Esophagus squamous epithelium (tissue), 5 donors: ENCODE data around the gene PTPRJ. TPM values are rescaled to one million over a fixed set of nuclear protein-coding genes. Genes with fewer than 3 reads are reported as not detected.

Source experiments
- DNase-seq: peaks from one replicate; lab custom pipeline; 2025; lab: John Stamatoyannopoulos, UW
- H3K27ac ChIP-seq, 4 donors: fragments of 200-600 bp; sonication (generic); one replicate each; pipeline ENCODE4 v1.5.1; 2016 to 2019; ENCODE audit warnings: mild to moderate bottlenecking in 1 of 4
- H3K27me3 ChIP-seq, 4 donors: fragments of 200-600 bp; sonication (generic); 1 replicate in 3 of 4; 2 replicates in 1 of 4; pipeline versions ENCODE4 v1.5.1 to v1.6.0; 2017 to 2021; ENCODE audit warnings: antibody characterized with exemption in 1 of 4
- H3K36me3 ChIP-seq, 3 donors: fragments of 200-600 bp; sonication (generic); one replicate each; pipeline ENCODE4 v1.5.1; 2016 to 2019
- H3K4me1 ChIP-seq, 3 donors: fragments of 200-600 bp; sonication (generic); one replicate each; pipeline ENCODE4 v1.5.1; 2017 to 2019
- H3K4me3 ChIP-seq, 4 donors: fragments of 200-600 bp; sonication (generic); 1 replicate in 3 of 4; 2 replicates in 1 of 4; pipeline ENCODE4 v1.5.1; 2016 to 2019; ENCODE audit warnings: mild to moderate bottlenecking in 2 of 4, moderate library complexity in 1 of 4
- H3K9me3 ChIP-seq, 3 donors: fragments of 200-600 bp; sonication (generic); one replicate each; pipeline ENCODE4 v1.5.1; 2016 to 2019
- POLR2A ChIP-seq, 4 donors: fragments of 450-650 bp; IDR thresholded peaks; one replicate each; pipeline ENCODE4 v1.6.1; 2017; ENCODE audit warnings: antibody characterized with exemption in 4 of 4, mild to moderate bottlenecking in 4 of 4, moderate library complexity in 3 of 4
- WGBS, 2 donors: methylation state at CpG; one replicate each; pipeline ENCODE4 v1.1.5; 2018; 5-methylcytosine and 5-hydroxymethylcytosine counted together
- intact Hi-C: fragments of 100-400 bp; cut with DNase I; formaldehyde crosslinking; loops from one replicate; pipeline ENCODE4 v1.15.0; 2022
- total RNA-seq, 4 donors: library from RNA; depleted of rRNA; stranded (reverse); fragments of >200 nt; gene quantifications; one replicate each; pipeline ENCODE4 v1.1.0, GENCODE V29; 2016
- TF ChIP-seq, protein P1 (sequence below), 6 experiments: fragments of 450-650 bp in 4 of 6; fragments of 200-600 bp in 2 of 6; sonication (generic) in 2 of 6; IDR thresholded peaks; one replicate each; pipeline ENCODE4 v1.5.1; 2016 to 2019; ENCODE audit warnings: antibody characterized with exemption in 6 of 6, mild to moderate bottlenecking in 4 of 6, moderate library complexity in 4 of 6
- donor health status: DM: yes; HTN: yes; CAD: no.

Gene PTPRJ
- total RNA-seq, 4 donors from 2014 or later, result 1.7 to 11.6 (median 3.4) TPM

DNA sequence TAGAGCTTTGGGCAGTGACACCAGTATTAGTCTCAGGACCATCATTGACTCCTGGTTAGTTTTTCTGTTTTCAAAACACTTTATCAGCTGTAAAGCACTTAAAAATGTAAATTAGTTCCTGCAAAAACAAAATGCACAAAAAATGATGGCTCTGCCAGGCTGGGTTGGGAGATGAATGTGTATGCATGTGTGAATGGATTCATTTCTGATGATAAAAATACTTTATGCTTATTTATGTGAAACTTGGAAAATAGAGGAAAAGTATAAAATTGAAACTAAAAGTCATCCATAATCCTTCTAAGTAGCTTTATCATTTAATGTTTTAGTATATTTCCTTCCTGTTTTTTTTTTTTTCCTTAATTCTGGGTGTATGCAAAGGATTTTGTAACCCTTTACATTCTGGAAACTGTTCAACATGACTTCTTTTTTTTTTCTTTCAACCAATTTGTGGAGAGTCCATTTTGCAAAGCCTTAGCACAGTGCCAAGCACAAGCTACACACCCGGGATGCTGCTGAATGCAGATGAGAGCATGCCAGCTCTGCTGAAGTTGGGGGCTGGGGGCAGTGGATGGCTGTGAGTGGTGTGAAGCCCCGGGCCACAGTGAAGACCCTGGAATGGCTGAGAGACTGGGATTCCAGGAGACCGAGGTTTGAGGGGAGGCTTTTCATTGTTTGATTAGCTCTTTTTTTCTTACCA lies 37.6 kb downstream of the PTPRJ start:
- H3K4me1 ChIP-seq, result peaks cover 2 to 46% (median 9%) of the 10 kb centered on the region in 3 donors
- intact Hi-C loops, result no loop called here
- no peak overlapping the region for H3K4me3 ChIP-seq
- H3K27ac ChIP-seq, result no peak overlapping the region
- no peaks in the 10 kb centered on the region for H3K9me3 ChIP-seq
- WGBS, 2 donors, result 53 to 75% methylated on average over 2 to 3 of the region's 3 CpGs
- no peaks in the 10 kb centered on the region for H3K36me3 ChIP-seq
- TF ChIP-seq, protein P1, sequence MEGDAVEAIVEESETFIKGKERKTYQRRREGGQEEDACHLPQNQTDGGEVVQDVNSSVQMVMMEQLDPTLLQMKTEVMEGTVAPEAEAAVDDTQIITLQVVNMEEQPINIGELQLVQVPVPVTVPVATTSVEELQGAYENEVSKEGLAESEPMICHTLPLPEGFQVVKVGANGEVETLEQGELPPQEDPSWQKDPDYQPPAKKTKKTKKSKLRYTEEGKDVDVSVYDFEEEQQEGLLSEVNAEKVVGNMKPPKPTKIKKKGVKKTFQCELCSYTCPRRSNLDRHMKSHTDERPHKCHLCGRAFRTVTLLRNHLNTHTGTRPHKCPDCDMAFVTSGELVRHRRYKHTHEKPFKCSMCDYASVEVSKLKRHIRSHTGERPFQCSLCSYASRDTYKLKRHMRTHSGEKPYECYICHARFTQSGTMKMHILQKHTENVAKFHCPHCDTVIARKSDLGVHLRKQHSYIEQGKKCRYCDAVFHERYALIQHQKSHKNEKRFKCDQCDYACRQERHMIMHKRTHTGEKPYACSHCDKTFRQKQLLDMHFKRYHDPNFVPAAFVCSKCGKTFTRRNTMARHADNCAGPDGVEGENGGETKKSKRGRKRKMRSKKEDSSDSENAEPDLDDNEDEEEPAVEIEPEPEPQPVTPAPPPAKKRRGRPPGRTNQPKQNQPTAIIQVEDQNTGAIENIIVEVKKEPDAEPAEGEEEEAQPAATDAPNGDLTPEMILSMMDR (IDR thresholded peaks at IDR 0.05), result no peak
- H3K27me3 ChIP-seq, result no peaks in the 10 kb centered on the region
- no peak for DNase-seq

DNA sequence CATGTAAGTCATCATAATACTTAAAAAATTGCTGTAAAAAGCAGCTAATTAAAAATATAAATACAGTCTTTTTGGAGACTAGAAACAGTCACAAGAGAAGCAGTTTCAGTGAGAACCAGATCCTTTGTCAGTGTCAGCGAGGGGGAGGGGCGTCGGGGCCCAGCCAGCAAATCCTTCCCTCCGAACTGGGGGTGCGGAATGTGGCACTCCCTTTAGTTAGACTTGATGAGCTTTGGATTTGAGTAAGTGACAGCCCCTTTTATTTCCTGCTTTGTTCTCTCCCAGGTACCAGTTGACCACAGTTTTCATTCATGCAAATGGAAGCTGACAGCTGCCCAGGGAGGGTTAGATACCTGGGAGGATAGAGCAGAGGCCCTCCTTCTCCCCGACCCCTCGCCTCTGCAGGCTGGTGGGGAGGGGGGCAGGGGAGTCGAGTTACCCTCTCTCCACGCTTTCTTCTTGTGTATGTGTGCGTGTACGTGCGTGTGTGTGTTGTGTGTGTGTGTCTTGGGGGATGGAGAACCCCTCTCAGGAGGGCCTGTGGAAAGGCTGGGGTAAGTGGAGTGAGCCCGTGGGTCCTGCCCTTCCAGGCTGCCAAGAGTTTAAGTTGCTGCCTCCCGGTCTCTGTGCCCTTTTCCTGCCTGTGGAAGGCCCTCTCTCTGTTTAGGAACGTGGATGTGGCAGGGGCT lies 38.3 kb downstream of the PTPRJ start:
- Histone ChIP-seq H3K36me3 (no peaks in the 10 kb centered on the region), H3K4me3 (no peak overlapping the region), H3K27me3 (no peaks in the 10 kb centered on the region), H3K9me3 (no peaks in the 10 kb centered on the region), H3K27ac (peak overlapping the region in 3 of 4 donors; percentile 14 to 65 (median 29)), H3K4me1 (peaks cover 0 to 39% (median 4%) of the 10 kb centered on the region in 3 donors)
- 65 to 76% methylated on average over 9 to 14 of the region's 15 CpGs for WGBS, 2 donors
- no peak for DNase-seq
- TF ChIP-seq, protein P1 (IDR thresholded peaks at IDR 0.05), result no peak
- no peak for TF ChIP-seq POLR2A (IDR thresholded peaks at IDR 0.05)
- intact Hi-C loops, result no loop called here

DNA sequence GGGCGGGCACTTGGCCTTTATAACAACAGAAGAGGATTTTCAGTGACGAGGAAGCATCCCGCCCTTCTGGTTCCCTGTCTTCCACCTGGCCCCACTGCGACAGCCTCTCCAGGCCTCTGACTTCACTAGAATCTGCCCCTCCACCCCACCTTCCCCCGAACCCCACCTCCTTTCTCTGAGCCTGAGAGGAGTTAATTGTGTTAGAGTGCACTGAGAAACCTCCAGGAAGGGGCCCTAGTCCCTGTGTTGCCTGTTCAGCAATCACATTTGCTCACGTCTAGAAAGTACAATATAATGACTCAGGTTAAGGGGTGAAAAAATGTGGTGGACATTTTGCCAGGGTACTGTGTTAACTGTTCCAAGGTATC lies 38.8 kb downstream of the PTPRJ start:
- Histone ChIP-seq H3K4me3 (no peak overlapping the region), H3K36me3 (no peaks in the 10 kb centered on the region), H3K27ac (peak overlapping the region in 3 of 4 donors; percentile 14 to 65 (median 29)), H3K9me3 (no peaks in the 10 kb centered on the region), H3K27me3 (no peaks in the 10 kb centered on the region), H3K4me1 (peaks cover 0 to 34% (median 4%) of the 10 kb centered on the region in 3 donors)
- intact Hi-C loops, result no loop called here
- TF ChIP-seq, protein P1 (IDR thresholded peaks at IDR 0.05), result no peak
- TF ChIP-seq POLR2A (IDR thresholded peaks at IDR 0.05), result no peak
- WGBS, 2 donors, result 50 to 58% methylated on average over 2 of the region's 6 CpGs
- DNase-seq, result no peak

DNA sequence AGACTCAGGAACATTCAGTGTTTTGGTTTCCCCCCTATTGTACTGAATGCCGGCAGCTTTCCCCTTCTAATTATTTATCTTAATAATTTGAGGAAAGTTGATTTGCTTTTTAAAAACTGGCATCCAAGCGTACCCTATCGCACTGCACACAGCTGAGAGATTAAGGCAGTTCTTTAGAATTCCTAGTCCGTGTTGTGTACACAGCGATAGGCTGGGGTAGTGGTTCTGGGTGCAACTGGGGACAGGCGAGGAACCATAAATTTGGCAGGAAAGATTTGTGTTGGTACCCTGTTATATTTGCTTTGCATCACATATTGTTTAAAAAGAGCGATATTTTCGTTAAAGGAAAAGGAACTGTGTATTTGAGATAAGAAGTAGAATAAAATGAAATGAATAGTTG lies 39.2 kb downstream of the PTPRJ start:
- 78 to 94% methylated on average over 8 of the region's 8 CpGs for WGBS, 2 donors

More for the DNA sequence above, 39.2 kb downstream of the PTPRJ start:
- H3K4me3 ChIP-seq, result no peak overlapping the region
- DNase-seq, result no peak
- peaks cover 0 to 33% (median 4%) of the 10 kb centered on the region in 3 donors for H3K4me1 ChIP-seq
- H3K27ac ChIP-seq, result peak overlapping the region in 1 of 4 donors; percentile 65
- intact Hi-C loops, result no loop called here
- H3K9me3 ChIP-seq, result no peaks in the 10 kb centered on the region
- H3K27me3 ChIP-seq, result no peaks in the 10 kb centered on the region
- no peaks in the 10 kb centered on the region for H3K36me3 ChIP-seq
- TF ChIP-seq, protein P1 (IDR thresholded peaks at IDR 0.05), result no peak
- TF ChIP-seq POLR2A (IDR thresholded peaks at IDR 0.05), result no peak
